DOHH2 (cell line): ENCODE results near the gene ERCC8.

Experiments
- H3F3A ChIP-seq: fragments of 200-600 bp; sonication (generic), shearing (Covaris generic); 2 replicates; pipeline ENCODE4 v1.6.0; 2016; ENCODE audit warnings: antibody characterized with exemption, mild to moderate bottlenecking; ENCODE audit not compliant: control insufficient read depth, insufficient read depth
- H3K27ac ChIP-seq: fragments of 200-600 bp; sonication (generic); 2 replicates; pipeline ENCODE4 v1.5.1; 2014; ENCODE audit warnings: low read depth, mild to moderate bottlenecking, low read length, moderate library complexity
- H3K27me3 ChIP-seq: fragments of 200-600 bp; sonication (generic); 2 replicates; pipeline ENCODE4 v1.6.1; 2014; ENCODE audit warnings: mild to moderate bottlenecking, low read length, mixed read lengths; ENCODE audit not compliant: control insufficient read depth
- H3K36me3 ChIP-seq: fragments of 200-600 bp; sonication (generic); 2 replicates; pipeline ENCODE4 v1.6.1; 2014; ENCODE audit warnings: mild to moderate bottlenecking, low read length, moderate library complexity, mixed read lengths; ENCODE audit not compliant: control insufficient read depth
- H3K4me1 ChIP-seq: fragments of 200-600 bp; sonication (generic); 2 replicates; pipeline ENCODE4 v1.6.1; 2014; ENCODE audit warnings: mild to moderate bottlenecking, low read length, mixed read lengths; ENCODE audit not compliant: control insufficient read depth
- H3K4me2 ChIP-seq: fragments of 200-600 bp; sonication (generic); 2 replicates; pipeline ENCODE4 v1.6.0; 2014; ENCODE audit warnings: mild to moderate bottlenecking, low read length, moderate library complexity
- H3K4me3 ChIP-seq: fragments of 200-600 bp; sonication (generic); 2 replicates; pipeline ENCODE4 v1.5.1; 2014; ENCODE audit warnings: mild to moderate bottlenecking, low read length, mixed read lengths
- H3K79me2 ChIP-seq: fragments of 200-600 bp; sonication (generic); 2 replicates; pipeline ENCODE4 v1.6.1; 2014; ENCODE audit warnings: mild to moderate bottlenecking, low read length, mixed read lengths; ENCODE audit not compliant: control insufficient read depth
- H3K9me2 ChIP-seq: fragments of 200-600 bp; sonication (generic); replicated peaks from 2 replicates; pipeline ENCODE4 v1.6.1; 2014; ENCODE audit warnings: mild to moderate bottlenecking, low read length, mixed read lengths; ENCODE audit not compliant: control insufficient read depth
- H3K9me3 ChIP-seq: fragments of 200-600 bp; sonication (generic); 2 replicates; pipeline ENCODE4 v1.6.1; 2014; ENCODE audit warnings: antibody characterized with exemption, low read length, mixed read lengths; ENCODE audit not compliant: control insufficient read depth, insufficient read depth
- H4K20me1 ChIP-seq: fragments of 200-600 bp; sonication (generic); 2 replicates; pipeline ENCODE4 v1.6.0; 2014; ENCODE audit warnings: low read depth, mild to moderate bottlenecking, antibody characterized with exemption, low read length, moderate library complexity; ENCODE audit not compliant: control insufficient read depth, insufficient read depth
- EZH2phosphoT487 ChIP-seq: fragments of 200-600 bp; sonication (generic); IDR thresholded peaks from 2 replicates; pipeline ENCODE4 v1.6.1; 2017; ENCODE audit warnings: borderline replicate concordance, mild to moderate bottlenecking, antibody characterized with exemption, low read length, moderate library complexity, mixed read lengths
- TF ChIP-seq, protein P1 (sequence below): fragments of 200-600 bp; sonication (generic); IDR thresholded peaks from one replicate; pipeline ENCODE4 v1.5.1; 2014; ENCODE audit warnings: antibody characterized with exemption, mild to moderate bottlenecking, low read depth, low read length; ENCODE audit not compliant: poor library complexity, severe bottlenecking

The ERCC8 gene

DNA sequence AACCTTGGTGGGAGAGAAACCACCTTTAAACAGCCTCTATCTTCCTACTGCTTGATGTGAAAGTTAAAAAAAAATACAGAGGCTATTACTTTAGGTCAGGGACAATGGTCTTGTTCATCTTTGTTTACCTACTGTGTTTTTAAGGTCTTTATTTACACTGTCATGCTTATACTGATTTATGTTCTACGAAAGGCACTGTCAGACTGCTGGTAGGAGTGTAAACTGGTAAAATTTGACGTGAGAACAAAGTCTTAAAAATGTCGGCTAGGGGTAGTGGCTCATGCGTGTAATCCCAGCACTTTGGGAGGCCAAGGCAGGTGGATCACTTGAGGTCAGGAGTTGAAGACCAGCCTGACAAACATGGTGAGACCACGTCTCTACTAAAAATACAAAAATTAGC, 58.7 kb downstream of the ERCC8 start:
- H3K36me3 ChIP-seq: no peaks in the 10 kb centered on the region
- no peaks in the 10 kb centered on the region for H3K9me2 ChIP-seq
- no peaks in the 10 kb centered on the region for H3F3A ChIP-seq
- no peaks in the 10 kb centered on the region for H3K79me2 ChIP-seq
- H3K4me2 ChIP-seq: no peak overlapping the region
- H3K4me3 ChIP-seq: no peak overlapping the region
- H4K20me1 ChIP-seq: no peaks in the 10 kb centered on the region
- H3K27ac ChIP-seq: no peak overlapping the region
- TF ChIP-seq, protein P1, sequence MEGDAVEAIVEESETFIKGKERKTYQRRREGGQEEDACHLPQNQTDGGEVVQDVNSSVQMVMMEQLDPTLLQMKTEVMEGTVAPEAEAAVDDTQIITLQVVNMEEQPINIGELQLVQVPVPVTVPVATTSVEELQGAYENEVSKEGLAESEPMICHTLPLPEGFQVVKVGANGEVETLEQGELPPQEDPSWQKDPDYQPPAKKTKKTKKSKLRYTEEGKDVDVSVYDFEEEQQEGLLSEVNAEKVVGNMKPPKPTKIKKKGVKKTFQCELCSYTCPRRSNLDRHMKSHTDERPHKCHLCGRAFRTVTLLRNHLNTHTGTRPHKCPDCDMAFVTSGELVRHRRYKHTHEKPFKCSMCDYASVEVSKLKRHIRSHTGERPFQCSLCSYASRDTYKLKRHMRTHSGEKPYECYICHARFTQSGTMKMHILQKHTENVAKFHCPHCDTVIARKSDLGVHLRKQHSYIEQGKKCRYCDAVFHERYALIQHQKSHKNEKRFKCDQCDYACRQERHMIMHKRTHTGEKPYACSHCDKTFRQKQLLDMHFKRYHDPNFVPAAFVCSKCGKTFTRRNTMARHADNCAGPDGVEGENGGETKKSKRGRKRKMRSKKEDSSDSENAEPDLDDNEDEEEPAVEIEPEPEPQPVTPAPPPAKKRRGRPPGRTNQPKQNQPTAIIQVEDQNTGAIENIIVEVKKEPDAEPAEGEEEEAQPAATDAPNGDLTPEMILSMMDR: no peak
- TF ChIP-seq EZH2phosphoT487: no peak
- H3K27me3 ChIP-seq: no peaks in the 10 kb centered on the region
- H3K4me1 ChIP-seq: no peaks in the 10 kb centered on the region
- no peaks in the 10 kb centered on the region for H3K9me3 ChIP-seq

DNA sequence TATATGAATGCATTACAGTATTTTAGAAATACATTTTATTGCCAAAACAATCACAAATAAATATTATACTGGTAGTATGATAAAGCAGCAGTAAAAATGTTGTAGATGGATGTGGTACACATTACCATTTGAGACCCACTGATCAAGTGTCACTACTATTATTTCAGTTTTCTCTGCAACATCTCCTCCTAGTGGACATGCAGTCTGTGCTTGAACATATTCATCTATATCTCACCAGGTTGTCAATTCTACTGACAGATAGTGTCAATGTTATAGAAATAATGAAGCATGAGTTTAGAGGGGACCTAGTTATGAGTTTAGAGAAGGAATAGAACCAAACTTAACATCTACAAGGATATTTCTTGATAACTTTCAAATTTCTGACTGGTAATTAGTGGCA, 61.6 kb downstream of the ERCC8 start:
- no peak overlapping the region for H3K4me3 ChIP-seq
- TF ChIP-seq EZH2phosphoT487: no peak
- TF ChIP-seq, protein P1: peak; percentile 56
- H4K20me1 ChIP-seq: no peaks in the 10 kb centered on the region

DNA sequence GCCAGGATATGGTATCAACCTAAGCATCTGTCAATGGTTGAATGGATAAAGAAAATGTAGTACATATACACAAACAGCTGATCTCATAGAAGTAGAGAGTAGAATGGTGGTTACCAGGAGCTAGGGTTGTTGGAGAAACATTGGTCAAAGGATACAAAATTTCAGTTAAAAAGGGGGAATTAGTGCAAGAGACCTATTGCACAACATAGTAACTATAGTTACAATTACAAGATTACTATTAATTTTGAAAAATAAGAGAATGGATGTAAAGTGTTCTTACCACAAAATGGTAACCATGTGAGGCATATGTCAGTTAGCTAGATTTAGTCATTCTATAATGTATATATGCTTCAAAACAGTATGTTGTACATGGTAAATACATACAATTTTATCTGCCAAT, 72.0 kb downstream of the ERCC8 start:
- Histone ChIP-seq H4K20me1 (no peaks in the 10 kb centered on the region), H3K27me3 (no peaks in the 10 kb centered on the region), H3K4me1 (no peaks in the 10 kb centered on the region), H3F3A (no peaks in the 10 kb centered on the region), H3K9me2 (no peaks in the 10 kb centered on the region), H3K9me3 (peaks cover 4% of the 10 kb centered on the region; the same call in 1 of the 2 replicates), H3K27ac (no peak overlapping the region), H3K79me2 (no peaks in the 10 kb centered on the region), H3K36me3 (no peaks in the 10 kb centered on the region), H3K4me2 (no peak overlapping the region), H3K4me3 (no peak overlapping the region)
- no peak for TF ChIP-seq EZH2phosphoT487
- TF ChIP-seq, protein P1: no peak

More for the DNA sequence above, 61.6 kb downstream of the ERCC8 start:
- H3K9me3 ChIP-seq: no peaks in the 10 kb centered on the region
- H3K27me3 ChIP-seq: no peaks in the 10 kb centered on the region
- no peak overlapping the region for H3K27ac ChIP-seq
- no peaks in the 10 kb centered on the region for H3K9me2 ChIP-seq
- no peaks in the 10 kb centered on the region for H3K36me3 ChIP-seq
- no peak overlapping the region for H3K4me2 ChIP-seq
- H3K79me2 ChIP-seq: no peaks in the 10 kb centered on the region
- no peaks in the 10 kb centered on the region for H3K4me1 ChIP-seq
- H3F3A ChIP-seq: no peaks in the 10 kb centered on the region
